Measurements from ENCODE around the gene RBM10.
"Not testable (repeated sequence)": the region's sequence is repeated elsewhere in the genome, so short reads cannot be mapped to it uniquely, and the experiment has no call there.

The RBM10 gene, protein sequence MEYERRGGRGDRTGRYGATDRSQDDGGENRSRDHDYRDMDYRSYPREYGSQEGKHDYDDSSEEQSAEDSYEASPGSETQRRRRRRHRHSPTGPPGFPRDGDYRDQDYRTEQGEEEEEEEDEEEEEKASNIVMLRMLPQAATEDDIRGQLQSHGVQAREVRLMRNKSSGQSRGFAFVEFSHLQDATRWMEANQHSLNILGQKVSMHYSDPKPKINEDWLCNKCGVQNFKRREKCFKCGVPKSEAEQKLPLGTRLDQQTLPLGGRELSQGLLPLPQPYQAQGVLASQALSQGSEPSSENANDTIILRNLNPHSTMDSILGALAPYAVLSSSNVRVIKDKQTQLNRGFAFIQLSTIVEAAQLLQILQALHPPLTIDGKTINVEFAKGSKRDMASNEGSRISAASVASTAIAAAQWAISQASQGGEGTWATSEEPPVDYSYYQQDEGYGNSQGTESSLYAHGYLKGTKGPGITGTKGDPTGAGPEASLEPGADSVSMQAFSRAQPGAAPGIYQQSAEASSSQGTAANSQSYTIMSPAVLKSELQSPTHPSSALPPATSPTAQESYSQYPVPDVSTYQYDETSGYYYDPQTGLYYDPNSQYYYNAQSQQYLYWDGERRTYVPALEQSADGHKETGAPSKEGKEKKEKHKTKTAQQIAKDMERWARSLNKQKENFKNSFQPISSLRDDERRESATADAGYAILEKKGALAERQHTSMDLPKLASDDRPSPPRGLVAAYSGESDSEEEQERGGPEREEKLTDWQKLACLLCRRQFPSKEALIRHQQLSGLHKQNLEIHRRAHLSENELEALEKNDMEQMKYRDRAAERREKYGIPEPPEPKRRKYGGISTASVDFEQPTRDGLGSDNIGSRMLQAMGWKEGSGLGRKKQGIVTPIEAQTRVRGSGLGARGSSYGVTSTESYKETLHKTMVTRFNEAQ

GRCh38 chrX:47144626-47145394 is at the start of gene RBM10, which contains the start of gene NDUFB11:
Gene RBM10 (plus strand): TSS chrX:47145221. CDS start chrX:47147482, 2,261 bp downstream.
Gene NDUFB11 (minus strand): TSS chrX:47144702. CDS start chrX:47144679, 23 bp downstream.
- Histone ChIP-seq H3K4me1 (ENCODE audit: insufficient read depth, low read length) (no peaks in the 10 kb centered on the region; the same call in 1 of the 2 replicates), H3K9ac (ENCODE audit: low read depth, low read length) (peak within 1 kb of the TSS; percentile 75), H3K36me3 (ENCODE audit: insufficient read depth, low read length) (peaks cover 5% of the 10 kb centered on the region; the same call in 1 of the 2 replicates), H3K9me3 (ENCODE audit: control insufficient read depth, insufficient read depth, low read length) (no peaks in the 10 kb centered on the region)

- Histone ChIP-seq H3K4me1 (ENCODE audit: insufficient read depth, low read length) (peaks cover 6% of the 10 kb centered on the region), H3K9ac (ENCODE audit: low read depth, low read length) (no peak overlapping the region), H3K36me3 (ENCODE audit: insufficient read depth, low read length) (no peaks in the 10 kb centered on the region), H3K9me3 (ENCODE audit: control insufficient read depth, insufficient read depth, low read length) (no peaks in the 10 kb centered on the region)
Measured at GRCh38 chrX:47097018-47097417, 48.0 kb upstream of the RBM10 start.

GRCh38 chrX:47098338-47099094 is 46.5 kb upstream of the RBM10 start:
- no peak overlapping the region for H3K9ac ChIP-seq (ENCODE audit: low read depth, low read length)
- H3K4me1 ChIP-seq (ENCODE audit: insufficient read depth, low read length), result peaks cover 5% of the 10 kb centered on the region
- H3K9me3 ChIP-seq (ENCODE audit: control insufficient read depth, insufficient read depth, low read length), result no peaks in the 10 kb centered on the region
- no peaks in the 10 kb centered on the region for H3K36me3 ChIP-seq (ENCODE audit: insufficient read depth, low read length)

DNA sequence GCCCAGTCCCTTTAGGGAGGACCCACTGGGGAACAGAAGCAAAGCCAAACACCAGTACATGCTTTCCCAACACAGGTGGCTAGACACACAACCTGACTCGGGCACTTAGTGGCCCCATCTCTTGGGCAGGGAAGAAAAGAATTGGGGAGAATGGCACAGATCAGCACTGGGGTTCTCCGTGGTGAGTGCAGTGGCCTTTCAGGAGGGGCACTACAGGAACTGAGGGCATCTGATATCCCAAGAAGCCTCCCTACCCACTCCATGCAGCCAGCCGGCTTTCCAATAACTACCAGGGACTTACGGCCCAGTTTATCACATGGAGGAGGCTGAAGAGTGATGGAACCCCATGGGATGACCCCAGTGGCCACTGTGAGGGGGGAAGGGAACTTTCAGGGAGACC is 43.8 kb upstream of the RBM10 start:
- H3K4me1 ChIP-seq (ENCODE audit: insufficient read depth, low read length), result peaks cover 5% of the 10 kb centered on the region
- no peak overlapping the region for H3K9ac ChIP-seq (ENCODE audit: low read depth, low read length)
- no peaks in the 10 kb centered on the region for H3K36me3 ChIP-seq (ENCODE audit: insufficient read depth, low read length)

DNA sequence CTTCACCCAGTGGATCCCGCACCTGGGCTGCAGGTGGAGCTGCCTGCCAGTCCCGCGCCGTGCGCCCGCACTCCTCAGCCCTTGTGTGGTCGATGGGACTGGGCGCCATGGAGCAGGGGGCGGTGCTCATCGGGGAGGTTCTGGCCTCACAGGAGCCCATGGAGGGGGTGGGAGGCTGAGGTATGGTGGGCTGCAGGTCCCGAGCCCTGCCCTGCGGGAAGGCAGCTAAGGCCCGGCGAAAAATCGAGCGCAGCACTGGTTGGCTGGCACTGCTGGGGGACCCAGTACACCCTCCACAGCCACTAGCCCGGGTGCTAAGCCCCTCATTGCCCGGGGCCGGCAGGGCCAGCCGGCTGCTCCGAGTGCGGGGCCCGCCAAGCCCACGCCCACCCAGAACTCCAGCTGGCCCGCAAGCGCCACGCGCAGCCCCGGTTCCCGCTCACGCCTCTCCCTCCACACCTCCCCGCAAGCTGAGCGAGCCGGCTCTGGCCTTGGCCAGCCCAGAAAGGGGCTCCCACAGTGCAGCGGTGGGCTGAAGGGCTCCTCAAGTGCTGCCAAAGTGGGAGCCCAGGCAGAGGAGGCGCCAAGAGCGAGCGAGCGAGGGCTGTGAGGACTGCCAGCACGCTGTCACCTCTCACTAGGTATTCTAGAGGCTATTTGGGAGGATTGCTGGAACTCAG is 33.9 kb upstream of the RBM10 start:
- not testable (repeated sequence) for H3K9me3 ChIP-seq (ENCODE audit: control insufficient read depth, insufficient read depth, low read length); H3K9ac ChIP-seq (ENCODE audit: low read depth, low read length); H3K36me3 ChIP-seq (ENCODE audit: insufficient read depth, low read length); H3K4me1 ChIP-seq (ENCODE audit: insufficient read depth, low read length)

More for the DNA sequence above, 43.8 kb upstream of the RBM10 start:
- no peaks in the 10 kb centered on the region for H3K9me3 ChIP-seq (ENCODE audit: control insufficient read depth, insufficient read depth, low read length)

- no peaks in the 10 kb centered on the region for H3K36me3 ChIP-seq (ENCODE audit: insufficient read depth, low read length)
- peaks cover 8% of the 10 kb centered on the region; the same call in 1 of the 2 replicates for H3K4me1 ChIP-seq (ENCODE audit: insufficient read depth, low read length)
- H3K9me3 ChIP-seq (ENCODE audit: control insufficient read depth, insufficient read depth, low read length), result no peaks in the 10 kb centered on the region
- H3K9ac ChIP-seq (ENCODE audit: low read depth, low read length), result no peak overlapping the region
Measured at GRCh38 chrX:47112316-47112954, 32.6 kb upstream of the RBM10 start.

- not testable (repeated sequence) for H3K36me3 ChIP-seq (ENCODE audit: insufficient read depth, low read length); H3K9ac ChIP-seq (ENCODE audit: low read depth, low read length); H3K9me3 ChIP-seq (ENCODE audit: control insufficient read depth, insufficient read depth, low read length); H3K4me1 ChIP-seq (ENCODE audit: insufficient read depth, low read length)
Measured at GRCh38 chrX:47116551-47117110, 28.4 kb upstream of the RBM10 start.

GRCh38 chrX:47124466-47124865 is 20.6 kb upstream of the RBM10 start:
- not testable (repeated sequence) for H3K9me3 ChIP-seq (ENCODE audit: control insufficient read depth, insufficient read depth, low read length); H3K9ac ChIP-seq (ENCODE audit: low read depth, low read length); H3K36me3 ChIP-seq (ENCODE audit: insufficient read depth, low read length); H3K4me1 ChIP-seq (ENCODE audit: insufficient read depth, low read length)

DNA sequence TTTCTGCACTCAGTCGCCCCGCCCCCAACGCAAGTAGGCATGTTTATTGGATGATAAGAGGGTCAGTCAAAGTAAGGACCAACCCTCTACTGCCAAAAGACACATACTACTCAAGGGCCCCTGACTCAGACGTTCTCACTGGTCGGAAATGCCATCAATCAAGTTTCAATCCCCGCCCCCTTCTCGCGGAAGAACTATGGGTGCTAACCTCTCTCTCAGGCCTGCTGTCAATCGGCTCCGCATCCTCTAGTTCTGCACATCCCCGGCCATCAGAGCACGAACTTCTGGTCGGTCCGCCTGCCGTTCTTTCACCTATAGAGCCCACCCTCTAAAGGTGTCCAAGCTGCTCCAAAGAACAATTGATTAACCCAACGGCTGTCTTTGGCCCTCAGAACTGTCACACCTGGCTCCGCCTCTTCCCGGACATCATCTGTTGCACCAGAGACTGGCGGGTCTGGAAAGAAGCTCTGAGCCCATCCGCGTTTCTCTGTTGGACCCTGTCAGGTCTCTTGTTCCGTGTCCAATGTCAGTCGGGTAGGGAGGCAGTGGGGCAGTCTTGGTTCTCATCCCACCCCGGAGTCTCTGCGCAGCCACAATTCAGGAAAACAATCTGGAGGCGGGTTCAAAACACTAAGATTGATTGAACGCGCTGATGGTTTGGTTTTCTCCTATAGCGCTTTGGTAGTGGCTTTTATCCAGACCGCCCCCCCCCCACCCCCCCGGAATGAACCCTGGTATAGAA is 15.7 kb upstream of the RBM10 start:
- Histone ChIP-seq H3K36me3 (ENCODE audit: insufficient read depth, low read length) (no peaks in the 10 kb centered on the region), H3K4me1 (ENCODE audit: insufficient read depth, low read length) (no peaks in the 10 kb centered on the region), H3K9me3 (ENCODE audit: control insufficient read depth, insufficient read depth, low read length) (no peaks in the 10 kb centered on the region), H3K9ac (ENCODE audit: low read depth, low read length) (peak overlapping the region; percentile 53; the same call in 1 of the 2 replicates)

- no peaks in the 10 kb centered on the region for H3K36me3 ChIP-seq (ENCODE audit: insufficient read depth, low read length)
- H3K9ac ChIP-seq (ENCODE audit: low read depth, low read length), result peak overlapping the region; percentile 53; the same call in 1 of the 2 replicates
- no peaks in the 10 kb centered on the region for H3K4me1 ChIP-seq (ENCODE audit: insufficient read depth, low read length)
- no peaks in the 10 kb centered on the region for H3K9me3 ChIP-seq (ENCODE audit: control insufficient read depth, insufficient read depth, low read length)
Measured at GRCh38 chrX:47129899-47130358, 15.1 kb upstream of the RBM10 start.

- no peaks in the 10 kb centered on the region for H3K36me3 ChIP-seq (ENCODE audit: insufficient read depth, low read length)
- H3K9me3 ChIP-seq (ENCODE audit: control insufficient read depth, insufficient read depth, low read length), result no peaks in the 10 kb centered on the region
- no peak overlapping the region for H3K9ac ChIP-seq (ENCODE audit: low read depth, low read length)
- no peaks in the 10 kb centered on the region for H3K4me1 ChIP-seq (ENCODE audit: insufficient read depth, low read length)
Measured at GRCh38 chrX:47133493-47133892, 11.5 kb upstream of the RBM10 start.

- not testable (repeated sequence) for H3K36me3 ChIP-seq (ENCODE audit: insufficient read depth, low read length); H3K9me3 ChIP-seq (ENCODE audit: control insufficient read depth, insufficient read depth, low read length); H3K9ac ChIP-seq (ENCODE audit: low read depth, low read length); H3K4me1 ChIP-seq (ENCODE audit: insufficient read depth, low read length)
Measured at GRCh38 chrX:47135650-47136049, 9.4 kb upstream of the RBM10 start.
